ENCODE results near the gene ABO.

DNA sequence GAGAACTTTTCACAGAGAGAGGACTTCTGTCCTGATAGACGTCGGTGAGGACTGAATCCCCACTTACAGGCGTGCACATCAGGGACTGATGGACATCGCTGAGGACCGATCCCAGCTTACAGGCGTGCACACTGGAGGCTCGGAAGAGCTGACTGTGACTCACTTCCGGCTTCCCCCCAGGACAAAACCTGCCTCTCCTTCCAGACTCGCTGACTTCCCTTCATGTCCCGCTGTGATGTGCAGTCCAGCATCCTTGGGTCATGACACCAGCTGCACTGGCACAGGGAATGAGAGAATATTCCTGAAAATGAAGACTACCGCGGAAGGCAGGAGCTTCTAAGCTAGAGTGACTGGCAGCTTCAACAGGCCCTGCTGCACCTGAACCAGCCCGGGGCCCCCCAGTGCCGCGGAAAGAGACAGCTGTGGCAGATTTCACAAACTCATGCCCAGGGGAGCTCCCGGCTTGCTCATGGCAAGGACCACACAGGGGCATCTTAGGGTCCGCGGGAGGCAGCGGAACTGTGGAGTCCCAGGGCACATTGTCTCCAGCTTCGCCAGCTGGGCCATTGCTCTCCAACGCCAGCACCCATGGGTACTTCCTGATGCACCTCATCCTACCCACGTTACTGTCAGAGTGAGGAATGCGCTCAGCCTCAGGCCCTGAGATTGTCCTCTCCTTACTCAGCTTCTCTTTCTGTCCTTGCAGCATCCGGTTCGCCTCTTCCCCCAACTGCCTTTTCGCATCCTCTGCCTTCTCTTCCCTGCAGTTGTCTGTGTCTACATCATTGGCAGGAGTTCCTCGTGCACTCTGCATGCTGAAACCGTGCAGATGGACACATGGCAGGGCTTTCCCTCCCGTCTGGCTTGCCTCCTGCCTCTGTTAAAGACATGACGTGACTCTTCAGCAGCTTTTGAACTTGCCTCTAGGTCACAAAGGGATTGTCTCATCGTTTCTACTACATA, 31.5 kb upstream of the ABO start:
- TF ChIP-seq, protein P1, sequence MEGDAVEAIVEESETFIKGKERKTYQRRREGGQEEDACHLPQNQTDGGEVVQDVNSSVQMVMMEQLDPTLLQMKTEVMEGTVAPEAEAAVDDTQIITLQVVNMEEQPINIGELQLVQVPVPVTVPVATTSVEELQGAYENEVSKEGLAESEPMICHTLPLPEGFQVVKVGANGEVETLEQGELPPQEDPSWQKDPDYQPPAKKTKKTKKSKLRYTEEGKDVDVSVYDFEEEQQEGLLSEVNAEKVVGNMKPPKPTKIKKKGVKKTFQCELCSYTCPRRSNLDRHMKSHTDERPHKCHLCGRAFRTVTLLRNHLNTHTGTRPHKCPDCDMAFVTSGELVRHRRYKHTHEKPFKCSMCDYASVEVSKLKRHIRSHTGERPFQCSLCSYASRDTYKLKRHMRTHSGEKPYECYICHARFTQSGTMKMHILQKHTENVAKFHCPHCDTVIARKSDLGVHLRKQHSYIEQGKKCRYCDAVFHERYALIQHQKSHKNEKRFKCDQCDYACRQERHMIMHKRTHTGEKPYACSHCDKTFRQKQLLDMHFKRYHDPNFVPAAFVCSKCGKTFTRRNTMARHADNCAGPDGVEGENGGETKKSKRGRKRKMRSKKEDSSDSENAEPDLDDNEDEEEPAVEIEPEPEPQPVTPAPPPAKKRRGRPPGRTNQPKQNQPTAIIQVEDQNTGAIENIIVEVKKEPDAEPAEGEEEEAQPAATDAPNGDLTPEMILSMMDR (conservative IDR thresholded peaks at IDR 0.05), result no peak
- TF ChIP-seq EZH2 (IDR thresholded peaks at IDR 0.05; ENCODE audit: low read depth), result no peak
